GM19324 (cell line): ENCODE results near the gene FAM120A.

Experiments
- ATAC-seq: cut with Tn5 transposase; IDR thresholded peaks from one replicate; pipeline ENCODE4 v1.9.1; 2021; ENCODE audit warnings: mild to moderate bottlenecking, moderate library complexity; ENCODE audit not compliant: unreplicated experiment, low FRiP score

FAM120A gene

DNA sequence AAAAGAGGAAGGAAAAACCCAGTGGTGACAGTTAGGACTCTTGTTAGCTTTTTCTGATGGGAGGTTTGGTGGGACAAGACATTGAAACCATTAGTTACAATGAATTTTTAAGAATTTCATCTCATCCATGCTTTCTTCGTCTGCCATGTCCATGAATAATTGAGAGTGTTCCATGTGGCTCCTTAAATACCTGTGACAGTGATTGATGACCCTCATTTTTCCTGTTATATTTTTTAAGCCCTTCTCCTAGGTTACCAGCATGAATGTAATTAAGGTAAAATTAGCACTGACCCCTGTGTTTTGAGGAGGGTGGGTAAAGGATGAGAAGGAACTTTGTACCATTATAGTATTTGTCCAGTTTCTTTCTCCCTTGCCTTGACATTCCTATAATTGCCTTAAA, 101.4 kb downstream of the FAM120A start:
- no peak for ATAC-seq

DNA sequence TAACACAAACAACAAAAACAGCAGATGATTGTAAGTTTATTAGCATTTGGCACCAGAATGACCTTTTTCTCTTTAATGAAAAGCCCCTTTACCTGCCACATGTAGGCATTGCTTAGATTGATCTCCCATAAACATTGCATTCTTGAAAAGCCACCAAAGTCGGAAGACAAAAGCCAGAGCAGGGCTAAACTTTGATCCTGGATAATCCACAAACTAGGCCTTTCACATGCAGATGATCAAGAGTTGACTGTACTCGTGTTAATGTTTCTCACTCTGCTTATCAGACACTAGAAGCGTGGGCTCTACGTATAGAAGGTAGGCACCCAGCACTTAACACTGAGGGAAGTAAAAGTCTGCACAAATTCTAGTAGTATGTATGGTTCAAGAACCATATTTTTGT, 103.9 kb downstream of the FAM120A start:
- ATAC-seq = no peak

DNA sequence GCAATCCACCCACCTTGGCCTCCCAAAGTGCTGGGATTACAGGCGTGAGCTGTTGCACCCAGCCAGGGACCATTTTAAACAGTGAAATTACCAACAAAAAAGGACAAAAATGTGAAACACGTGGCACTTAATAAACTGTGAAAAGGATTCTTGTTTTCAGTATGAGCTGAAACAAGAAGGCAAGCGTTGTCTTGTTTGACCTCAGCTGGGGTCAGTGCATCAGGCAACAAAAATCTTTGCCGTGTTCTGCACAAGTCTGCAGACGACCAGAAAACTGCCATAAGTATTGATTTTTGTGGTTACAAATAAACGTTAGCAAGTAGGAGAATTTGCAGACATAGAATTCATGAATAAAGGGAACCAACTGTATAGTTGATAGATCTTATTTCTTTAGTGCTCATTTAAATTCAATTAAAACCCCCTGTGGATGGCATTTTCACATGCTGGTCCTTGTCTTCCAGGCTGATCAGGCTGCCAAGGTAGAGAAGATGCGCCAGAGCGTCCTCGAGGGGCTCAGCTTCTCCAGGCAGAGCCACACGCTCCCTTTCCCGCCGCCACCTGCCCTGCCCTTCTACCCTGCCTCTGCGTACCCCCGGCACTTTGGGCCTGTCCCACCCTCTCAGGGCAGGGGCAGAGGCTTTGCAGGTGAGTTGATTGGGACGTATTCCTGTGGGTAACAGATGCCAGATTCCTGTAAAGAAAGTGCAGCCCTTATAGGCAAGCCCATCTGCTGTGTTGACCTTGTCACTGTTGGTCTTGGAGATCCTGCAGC, 106.1 kb downstream of the FAM120A start:
- ATAC-seq = no peak

DNA sequence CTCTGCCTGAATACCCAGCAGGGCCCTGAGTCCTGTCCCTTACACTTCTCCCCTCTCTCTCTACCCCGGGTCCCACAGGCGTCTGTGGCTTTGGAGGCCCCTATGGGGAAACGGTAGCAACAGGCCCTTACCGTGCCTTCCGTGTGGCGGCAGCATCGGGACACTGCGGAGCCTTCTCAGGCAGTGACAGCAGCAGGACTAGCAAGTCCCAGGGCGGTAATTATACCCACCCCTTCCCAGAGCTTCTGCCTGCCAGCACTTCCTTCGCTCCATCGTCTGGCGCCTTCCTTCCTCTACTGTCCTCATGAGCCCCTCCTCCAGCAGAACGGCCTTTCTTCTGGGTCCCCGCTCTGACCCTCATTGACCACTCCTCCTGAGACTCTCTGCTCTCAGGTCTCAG, 107.0 kb downstream of the FAM120A start:
- no peak for ATAC-seq

DNA sequence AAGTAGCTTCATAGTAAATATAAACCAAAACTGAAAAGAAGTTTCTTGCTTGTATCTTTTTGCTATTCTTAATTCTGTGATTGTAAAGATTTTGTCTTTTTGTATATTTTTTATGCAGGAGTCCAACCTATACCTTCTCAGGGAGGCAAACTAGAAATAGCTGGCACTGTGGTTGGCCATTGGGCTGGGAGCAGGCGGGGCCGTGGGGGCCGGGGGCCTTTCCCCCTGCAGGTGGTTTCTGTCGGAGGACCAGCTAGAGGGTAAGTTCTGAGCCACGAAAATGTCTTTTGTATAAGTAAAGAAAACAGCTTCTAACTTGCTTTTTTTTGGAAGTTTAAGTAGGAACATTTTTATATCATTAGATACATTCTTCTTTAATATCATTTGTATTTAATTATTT, 109.5 kb downstream of the FAM120A start:
- ATAC-seq = no peak

DNA sequence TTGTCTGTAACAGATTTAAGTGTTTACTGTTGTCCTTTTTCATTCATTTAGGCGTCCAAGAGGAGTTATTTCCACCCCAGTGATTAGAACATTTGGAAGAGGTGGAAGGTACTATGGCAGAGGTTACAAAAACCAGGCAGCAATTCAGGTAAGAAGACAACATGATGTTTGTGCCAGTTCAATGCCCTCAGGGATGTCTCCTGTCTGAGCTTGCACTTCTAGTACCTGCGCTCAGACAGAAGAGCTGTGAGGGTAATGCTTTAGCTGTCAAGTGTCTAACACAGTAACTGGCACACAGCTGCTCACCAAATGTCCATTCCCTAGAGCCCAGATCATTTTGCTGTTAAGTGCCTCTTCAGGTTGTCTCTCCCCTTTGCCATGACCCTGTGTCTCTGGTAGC, 110.7 kb downstream of the FAM120A start:
- ATAC-seq = no peak

DNA sequence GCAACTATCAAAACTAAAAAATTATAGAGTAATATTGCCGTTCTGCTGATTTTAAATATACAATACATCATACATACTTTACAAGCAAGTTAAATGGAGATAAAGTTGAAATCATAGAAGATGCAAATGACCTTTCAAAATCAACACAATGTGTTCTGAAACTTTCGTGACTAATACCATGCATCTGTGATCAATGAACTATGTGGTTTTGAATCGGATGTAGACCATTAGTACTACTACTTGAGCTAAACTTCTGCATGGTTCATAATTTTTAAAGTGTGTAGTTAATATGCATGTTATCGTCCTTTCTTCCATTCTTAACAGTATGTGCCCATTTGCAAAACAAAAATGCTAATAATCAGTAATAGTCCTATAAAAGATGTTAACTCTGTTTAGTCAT, 113.6 kb downstream of the FAM120A start:
- no peak for ATAC-seq

DNA sequence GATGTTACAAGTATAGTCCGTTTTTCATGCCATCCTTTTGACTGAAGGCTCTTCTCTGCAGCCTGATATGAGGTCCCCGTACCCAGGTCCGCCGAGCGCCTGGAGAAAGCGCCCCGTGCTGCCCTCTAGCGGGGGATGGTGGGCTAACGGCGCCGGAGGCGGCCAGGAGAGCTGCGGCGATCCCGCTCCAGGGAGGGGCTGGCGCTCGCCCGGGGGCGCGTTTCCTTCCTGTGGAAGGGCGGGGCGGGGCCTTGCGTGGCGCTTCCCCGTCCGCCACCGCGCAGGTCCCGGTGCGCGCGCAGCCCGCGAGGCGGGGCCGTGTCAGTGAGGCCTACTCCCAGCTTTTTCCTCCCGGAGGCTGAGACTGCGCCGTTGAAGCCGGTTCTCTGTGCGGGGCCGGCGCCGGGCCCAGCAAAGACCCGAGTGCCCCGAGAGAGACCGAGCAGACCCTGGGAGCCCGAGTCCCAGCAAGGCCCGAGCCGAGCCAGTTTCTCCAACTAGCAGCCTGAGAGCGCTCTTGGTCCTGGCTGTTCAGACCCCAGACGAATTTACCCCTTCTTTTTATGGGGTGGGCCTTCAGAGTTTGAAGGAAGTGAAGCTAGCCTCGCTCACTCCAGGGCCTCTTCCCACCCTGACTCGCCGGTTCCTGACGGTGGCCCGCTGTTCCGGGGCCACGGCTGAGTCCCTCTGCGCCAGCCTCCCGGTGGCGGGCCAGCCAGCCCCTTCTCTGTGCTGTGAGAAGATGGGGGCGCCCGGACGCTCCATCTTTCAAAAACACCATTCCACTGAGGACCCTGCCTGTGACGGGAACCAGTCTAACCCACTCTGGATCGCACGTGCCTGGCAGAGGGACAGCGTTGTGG, 115.2 kb downstream of the FAM120A start:
- ATAC-seq = peak; percentile 93

DNA sequence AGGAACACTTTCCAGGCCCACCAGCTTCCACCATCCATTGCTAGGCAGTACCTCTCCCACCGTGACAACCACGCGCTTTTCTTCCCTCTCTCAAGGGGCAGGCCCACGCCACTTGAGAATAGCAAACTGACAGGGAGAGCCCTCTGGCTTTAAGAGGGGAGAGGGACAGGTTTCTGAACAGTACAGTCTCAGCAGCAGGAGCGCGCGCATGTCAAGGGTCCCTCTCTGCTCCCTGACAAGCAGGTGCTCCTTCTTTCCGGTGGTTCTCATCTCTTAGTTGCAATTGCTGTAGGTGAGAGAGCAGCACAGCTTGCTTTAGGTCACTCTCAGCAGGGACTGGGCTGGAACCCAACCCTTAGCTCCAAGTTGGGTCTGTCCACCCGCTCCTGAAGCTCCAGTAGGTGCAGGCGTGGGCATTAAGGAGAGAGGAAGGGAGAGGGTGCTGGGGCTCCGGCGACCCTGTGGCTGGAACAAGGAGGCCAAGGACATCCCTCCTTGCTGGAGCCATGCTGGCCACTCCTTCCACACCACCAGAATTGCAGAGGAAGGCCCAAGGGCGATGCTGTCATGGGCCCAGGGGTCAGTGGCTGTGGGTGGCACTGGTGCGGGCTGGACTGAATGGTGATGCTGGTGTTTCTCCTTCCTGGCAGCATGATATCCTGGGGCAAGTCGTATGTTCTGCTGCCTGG, 115.9 kb downstream of the FAM120A start:
- ATAC-seq = no peak

DNA sequence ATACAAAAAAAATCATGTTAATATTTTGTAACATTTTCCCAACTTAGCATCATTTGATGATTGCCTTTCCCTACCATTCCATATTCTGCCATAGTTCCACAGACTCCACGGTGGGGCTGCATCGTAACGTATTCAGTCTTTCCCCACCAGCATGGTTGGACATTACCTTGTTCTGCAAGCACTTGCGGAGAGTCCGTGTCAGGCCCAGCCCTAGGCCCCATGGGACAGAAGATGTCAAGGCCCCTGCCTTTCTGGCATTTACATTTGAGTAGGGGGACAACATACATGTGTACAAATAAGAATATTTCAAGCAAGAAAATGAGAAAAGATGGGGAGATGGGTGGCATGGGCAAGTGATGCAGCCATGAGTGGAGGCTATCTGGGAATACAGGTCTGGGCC, 116.7 kb downstream of the FAM120A start:
- ATAC-seq = no peak

DNA sequence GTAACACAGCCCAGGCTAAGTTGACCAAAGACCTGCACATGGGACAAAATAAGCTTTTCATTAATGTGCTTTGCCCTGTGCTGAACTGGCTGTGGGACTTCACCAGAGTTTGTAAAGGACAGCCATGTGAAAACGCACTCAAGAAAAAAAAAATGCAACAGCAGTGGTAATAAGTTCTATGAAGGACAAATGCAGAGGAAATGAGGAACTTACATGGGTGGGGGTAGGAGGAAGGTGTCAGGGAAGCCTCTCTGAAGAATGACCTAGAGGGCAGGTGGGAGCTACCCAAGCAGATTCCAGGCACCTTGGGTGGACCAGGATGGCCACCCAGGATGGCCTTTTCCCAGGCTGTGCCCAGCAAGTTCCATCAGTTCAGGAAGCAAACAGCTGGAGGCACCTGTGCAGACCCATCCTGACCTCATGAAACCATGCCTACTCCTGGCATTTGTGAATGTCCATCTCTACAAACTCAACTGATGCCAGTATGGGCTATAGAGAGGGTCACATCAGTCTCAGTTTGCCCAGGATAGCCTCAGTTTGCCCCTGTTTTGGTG, 118.2 kb downstream of the FAM120A start:
- ATAC-seq = no peak

DNA sequence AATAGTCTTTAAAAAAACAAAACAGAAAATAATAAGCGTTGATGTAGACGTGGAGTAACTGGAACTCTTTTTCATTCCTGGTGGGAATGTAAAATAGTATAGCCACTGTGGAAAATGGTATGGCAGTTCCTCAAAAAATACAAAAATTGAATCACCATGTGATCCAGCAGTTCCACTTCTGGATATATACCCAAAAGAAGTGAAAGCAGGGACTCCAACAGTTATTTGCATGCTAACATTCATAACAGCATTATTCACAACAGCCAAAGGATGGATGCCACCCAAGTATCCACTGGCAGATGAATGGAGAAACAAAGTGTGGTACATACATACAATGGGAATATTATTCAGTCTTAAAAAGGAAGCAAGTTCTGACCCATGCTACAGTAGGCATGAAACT, 120.7 kb downstream of the FAM120A start:
- ATAC-seq = no peak

DNA sequence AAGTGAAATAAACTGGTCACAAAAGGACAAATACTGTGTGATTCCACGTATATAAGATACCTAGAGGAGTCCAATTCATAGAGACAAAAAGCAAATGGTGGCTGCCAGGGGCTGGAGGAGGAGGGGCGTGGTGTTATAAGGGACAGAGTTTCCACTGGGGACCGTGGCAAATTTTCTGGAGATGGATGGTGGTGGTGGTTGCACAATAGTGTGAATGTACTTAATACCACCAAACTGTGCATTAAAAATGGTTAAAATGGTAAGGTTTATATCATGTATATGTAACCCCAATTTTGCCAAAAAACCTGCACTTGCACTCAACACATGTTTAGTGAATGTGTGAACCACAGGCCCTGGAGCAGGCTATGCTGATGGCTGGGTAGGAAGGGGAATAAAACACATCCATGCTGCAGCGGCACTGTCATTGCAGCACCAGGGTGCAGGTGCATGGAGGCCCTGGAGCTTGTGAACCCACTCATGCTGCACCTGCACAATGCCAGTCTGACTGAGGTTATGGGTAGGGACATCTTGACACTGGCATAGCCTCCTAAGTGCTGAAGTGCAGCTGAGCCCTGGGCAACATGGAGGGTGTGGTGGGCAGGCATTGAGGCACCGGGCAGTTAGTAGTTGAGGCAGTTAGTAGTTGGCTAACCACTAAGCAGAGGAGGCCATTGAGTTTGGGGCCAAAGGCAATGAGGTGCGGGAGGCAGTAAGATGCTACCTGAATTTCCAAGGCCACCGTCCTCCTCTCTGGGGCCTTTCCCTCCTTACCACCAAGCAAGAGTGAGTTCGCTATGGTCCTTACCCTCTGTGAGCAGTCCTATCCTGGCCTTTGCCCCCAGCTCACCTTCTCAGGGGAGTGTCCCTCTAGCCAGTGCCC, 121.4 kb downstream of the FAM120A start:
- ATAC-seq = no peak

DNA sequence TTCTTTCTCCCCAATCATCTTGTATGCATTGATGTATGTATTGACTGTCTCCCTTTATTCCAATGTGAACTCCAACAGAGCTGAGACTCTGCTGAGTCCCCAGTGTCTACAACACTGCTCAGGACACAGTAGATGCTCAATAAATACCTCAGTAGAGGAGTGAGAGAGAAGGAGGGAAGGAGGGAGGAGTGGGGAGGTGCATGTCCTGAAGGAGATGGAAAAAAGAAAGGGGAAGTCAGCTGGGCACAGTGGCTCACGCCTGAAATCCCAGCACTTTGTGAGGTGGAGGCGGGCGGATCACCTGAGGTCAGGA, 122.0 kb downstream of the FAM120A start:
- no peak for ATAC-seq

DNA sequence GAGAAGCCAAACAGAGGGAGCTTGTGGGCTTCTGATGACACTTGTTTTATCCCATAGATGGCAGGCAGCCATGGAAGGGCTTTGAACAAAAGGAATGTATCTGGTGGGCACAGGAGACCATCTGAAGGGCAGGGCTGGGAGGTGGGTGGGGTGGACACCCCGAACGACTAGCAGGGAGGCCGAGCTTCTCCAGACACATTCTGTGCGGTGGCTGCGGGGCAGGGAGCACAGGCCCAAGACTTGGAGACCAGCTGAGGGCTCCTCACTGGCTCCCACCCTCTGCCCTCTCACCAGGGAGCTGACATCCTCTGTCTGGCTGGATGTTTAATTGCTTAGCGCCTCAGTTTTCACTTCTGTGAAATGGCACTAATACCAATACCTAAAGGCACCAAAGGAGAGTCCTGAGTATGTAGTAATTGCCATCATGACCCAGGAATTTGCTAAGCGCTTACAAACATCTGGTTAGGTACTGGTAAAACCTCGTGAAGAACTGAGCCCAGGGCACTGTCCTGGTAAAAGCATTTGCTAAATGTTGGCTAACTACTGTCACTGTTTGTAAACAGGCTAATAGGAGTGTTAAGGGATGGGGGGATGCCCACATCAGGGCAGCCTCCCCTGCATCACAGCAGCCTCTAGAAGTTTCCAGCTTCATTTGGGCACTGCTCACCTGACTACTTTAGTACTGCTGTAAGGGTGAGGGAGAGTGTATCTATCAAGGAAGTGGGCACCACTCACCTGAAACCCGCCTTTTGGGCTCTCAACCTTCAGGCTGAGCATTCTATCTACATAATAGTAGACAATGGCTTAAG, 122.8 kb downstream of the FAM120A start:
- ATAC-seq = no peak

DNA sequence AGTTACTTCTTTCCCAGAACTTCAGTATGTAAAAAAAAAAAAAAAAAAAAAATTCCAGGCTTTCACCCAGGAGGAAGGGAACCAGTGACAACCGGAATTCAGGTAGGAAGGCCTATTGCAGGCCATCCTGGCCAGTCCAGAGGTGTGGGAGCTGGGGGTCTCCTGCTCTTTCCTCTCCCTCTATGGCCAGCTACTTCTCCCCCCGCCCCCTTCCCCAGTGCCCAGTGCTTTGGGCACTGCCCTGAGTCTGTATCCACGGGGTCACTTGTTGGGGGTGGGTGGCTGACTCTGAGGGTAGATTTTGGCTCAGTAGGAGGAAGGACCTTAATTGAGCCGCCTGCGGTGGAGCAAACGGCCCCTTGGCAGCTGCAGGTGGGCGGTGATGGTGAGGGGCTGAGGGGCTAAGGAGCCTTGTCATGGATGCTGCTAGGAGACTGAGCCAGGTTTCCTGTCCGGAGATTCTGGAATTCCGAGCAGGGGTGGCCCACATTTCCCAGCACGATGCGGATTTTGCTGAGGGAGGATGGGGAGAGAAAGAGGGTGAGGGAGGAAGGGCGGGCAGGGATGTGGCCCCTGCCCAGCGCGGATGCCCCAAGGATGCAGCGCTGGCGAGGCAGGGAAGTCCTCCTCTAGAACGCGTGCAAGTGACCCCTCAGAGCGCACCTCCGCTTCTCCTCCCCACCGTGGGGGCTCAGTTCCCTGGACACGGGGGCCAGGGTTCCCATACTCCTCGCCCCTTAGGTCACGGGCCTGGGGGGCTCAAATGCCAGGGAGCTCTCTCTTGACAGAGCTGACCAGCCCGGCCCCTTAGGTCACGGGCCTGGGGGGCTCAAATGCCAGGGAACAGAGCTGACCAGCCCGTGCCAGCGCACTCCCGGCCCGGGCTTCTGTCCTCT, 123.7 kb downstream of the FAM120A start:
- ATAC-seq = no peak

DNA sequence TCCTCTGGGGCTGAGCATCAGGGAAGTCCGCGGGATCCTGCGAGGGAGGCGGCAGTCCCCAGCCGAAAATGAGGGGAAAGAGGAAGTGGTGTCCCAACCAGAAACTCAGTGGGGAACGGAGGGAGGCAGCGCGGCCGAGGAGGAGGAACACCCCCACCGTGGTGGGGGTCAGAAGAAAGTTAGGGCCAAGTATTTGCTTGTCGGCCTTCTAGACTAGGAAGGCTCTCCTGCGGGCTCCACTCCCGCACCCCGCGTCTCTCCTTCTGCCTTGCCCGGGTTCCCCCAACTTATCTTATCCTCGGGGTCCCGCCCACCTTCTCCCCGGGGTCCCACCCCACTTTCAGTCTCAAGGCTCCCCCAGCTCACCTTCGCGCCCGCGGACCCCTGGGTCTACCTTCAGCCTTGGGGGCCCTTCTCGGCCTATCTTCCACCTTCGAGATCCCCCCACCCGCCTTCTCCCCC, 124.3 kb downstream of the FAM120A start:
- peak; percentile 30 for ATAC-seq
